Measurements from ENCODE around the gene FAM120A.

The FAM120A gene

DNA sequence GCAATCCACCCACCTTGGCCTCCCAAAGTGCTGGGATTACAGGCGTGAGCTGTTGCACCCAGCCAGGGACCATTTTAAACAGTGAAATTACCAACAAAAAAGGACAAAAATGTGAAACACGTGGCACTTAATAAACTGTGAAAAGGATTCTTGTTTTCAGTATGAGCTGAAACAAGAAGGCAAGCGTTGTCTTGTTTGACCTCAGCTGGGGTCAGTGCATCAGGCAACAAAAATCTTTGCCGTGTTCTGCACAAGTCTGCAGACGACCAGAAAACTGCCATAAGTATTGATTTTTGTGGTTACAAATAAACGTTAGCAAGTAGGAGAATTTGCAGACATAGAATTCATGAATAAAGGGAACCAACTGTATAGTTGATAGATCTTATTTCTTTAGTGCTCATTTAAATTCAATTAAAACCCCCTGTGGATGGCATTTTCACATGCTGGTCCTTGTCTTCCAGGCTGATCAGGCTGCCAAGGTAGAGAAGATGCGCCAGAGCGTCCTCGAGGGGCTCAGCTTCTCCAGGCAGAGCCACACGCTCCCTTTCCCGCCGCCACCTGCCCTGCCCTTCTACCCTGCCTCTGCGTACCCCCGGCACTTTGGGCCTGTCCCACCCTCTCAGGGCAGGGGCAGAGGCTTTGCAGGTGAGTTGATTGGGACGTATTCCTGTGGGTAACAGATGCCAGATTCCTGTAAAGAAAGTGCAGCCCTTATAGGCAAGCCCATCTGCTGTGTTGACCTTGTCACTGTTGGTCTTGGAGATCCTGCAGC, 106.1 kb downstream of the FAM120A start:
- DNase-seq (ENCODE audit: low read depth), result no peak

DNA sequence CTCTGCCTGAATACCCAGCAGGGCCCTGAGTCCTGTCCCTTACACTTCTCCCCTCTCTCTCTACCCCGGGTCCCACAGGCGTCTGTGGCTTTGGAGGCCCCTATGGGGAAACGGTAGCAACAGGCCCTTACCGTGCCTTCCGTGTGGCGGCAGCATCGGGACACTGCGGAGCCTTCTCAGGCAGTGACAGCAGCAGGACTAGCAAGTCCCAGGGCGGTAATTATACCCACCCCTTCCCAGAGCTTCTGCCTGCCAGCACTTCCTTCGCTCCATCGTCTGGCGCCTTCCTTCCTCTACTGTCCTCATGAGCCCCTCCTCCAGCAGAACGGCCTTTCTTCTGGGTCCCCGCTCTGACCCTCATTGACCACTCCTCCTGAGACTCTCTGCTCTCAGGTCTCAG, 107.0 kb downstream of the FAM120A start:
- no peak for DNase-seq (ENCODE audit: low read depth)

DNA sequence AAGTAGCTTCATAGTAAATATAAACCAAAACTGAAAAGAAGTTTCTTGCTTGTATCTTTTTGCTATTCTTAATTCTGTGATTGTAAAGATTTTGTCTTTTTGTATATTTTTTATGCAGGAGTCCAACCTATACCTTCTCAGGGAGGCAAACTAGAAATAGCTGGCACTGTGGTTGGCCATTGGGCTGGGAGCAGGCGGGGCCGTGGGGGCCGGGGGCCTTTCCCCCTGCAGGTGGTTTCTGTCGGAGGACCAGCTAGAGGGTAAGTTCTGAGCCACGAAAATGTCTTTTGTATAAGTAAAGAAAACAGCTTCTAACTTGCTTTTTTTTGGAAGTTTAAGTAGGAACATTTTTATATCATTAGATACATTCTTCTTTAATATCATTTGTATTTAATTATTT, 109.5 kb downstream of the FAM120A start:
- no peak for DNase-seq (ENCODE audit: low read depth)

DNA sequence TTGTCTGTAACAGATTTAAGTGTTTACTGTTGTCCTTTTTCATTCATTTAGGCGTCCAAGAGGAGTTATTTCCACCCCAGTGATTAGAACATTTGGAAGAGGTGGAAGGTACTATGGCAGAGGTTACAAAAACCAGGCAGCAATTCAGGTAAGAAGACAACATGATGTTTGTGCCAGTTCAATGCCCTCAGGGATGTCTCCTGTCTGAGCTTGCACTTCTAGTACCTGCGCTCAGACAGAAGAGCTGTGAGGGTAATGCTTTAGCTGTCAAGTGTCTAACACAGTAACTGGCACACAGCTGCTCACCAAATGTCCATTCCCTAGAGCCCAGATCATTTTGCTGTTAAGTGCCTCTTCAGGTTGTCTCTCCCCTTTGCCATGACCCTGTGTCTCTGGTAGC, 110.7 kb downstream of the FAM120A start:
- no peak for DNase-seq (ENCODE audit: low read depth)

DNA sequence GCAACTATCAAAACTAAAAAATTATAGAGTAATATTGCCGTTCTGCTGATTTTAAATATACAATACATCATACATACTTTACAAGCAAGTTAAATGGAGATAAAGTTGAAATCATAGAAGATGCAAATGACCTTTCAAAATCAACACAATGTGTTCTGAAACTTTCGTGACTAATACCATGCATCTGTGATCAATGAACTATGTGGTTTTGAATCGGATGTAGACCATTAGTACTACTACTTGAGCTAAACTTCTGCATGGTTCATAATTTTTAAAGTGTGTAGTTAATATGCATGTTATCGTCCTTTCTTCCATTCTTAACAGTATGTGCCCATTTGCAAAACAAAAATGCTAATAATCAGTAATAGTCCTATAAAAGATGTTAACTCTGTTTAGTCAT, 113.6 kb downstream of the FAM120A start:
- DNase-seq (ENCODE audit: low read depth), result no peak

DNA sequence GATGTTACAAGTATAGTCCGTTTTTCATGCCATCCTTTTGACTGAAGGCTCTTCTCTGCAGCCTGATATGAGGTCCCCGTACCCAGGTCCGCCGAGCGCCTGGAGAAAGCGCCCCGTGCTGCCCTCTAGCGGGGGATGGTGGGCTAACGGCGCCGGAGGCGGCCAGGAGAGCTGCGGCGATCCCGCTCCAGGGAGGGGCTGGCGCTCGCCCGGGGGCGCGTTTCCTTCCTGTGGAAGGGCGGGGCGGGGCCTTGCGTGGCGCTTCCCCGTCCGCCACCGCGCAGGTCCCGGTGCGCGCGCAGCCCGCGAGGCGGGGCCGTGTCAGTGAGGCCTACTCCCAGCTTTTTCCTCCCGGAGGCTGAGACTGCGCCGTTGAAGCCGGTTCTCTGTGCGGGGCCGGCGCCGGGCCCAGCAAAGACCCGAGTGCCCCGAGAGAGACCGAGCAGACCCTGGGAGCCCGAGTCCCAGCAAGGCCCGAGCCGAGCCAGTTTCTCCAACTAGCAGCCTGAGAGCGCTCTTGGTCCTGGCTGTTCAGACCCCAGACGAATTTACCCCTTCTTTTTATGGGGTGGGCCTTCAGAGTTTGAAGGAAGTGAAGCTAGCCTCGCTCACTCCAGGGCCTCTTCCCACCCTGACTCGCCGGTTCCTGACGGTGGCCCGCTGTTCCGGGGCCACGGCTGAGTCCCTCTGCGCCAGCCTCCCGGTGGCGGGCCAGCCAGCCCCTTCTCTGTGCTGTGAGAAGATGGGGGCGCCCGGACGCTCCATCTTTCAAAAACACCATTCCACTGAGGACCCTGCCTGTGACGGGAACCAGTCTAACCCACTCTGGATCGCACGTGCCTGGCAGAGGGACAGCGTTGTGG, 115.2 kb downstream of the FAM120A start:
- peak; percentile 99 for DNase-seq (ENCODE audit: low read depth)

DNA sequence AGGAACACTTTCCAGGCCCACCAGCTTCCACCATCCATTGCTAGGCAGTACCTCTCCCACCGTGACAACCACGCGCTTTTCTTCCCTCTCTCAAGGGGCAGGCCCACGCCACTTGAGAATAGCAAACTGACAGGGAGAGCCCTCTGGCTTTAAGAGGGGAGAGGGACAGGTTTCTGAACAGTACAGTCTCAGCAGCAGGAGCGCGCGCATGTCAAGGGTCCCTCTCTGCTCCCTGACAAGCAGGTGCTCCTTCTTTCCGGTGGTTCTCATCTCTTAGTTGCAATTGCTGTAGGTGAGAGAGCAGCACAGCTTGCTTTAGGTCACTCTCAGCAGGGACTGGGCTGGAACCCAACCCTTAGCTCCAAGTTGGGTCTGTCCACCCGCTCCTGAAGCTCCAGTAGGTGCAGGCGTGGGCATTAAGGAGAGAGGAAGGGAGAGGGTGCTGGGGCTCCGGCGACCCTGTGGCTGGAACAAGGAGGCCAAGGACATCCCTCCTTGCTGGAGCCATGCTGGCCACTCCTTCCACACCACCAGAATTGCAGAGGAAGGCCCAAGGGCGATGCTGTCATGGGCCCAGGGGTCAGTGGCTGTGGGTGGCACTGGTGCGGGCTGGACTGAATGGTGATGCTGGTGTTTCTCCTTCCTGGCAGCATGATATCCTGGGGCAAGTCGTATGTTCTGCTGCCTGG, 115.9 kb downstream of the FAM120A start:
- DNase-seq (ENCODE audit: low read depth), result no peak

DNA sequence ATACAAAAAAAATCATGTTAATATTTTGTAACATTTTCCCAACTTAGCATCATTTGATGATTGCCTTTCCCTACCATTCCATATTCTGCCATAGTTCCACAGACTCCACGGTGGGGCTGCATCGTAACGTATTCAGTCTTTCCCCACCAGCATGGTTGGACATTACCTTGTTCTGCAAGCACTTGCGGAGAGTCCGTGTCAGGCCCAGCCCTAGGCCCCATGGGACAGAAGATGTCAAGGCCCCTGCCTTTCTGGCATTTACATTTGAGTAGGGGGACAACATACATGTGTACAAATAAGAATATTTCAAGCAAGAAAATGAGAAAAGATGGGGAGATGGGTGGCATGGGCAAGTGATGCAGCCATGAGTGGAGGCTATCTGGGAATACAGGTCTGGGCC, 116.7 kb downstream of the FAM120A start:
- DNase-seq (ENCODE audit: low read depth), result no peak

DNA sequence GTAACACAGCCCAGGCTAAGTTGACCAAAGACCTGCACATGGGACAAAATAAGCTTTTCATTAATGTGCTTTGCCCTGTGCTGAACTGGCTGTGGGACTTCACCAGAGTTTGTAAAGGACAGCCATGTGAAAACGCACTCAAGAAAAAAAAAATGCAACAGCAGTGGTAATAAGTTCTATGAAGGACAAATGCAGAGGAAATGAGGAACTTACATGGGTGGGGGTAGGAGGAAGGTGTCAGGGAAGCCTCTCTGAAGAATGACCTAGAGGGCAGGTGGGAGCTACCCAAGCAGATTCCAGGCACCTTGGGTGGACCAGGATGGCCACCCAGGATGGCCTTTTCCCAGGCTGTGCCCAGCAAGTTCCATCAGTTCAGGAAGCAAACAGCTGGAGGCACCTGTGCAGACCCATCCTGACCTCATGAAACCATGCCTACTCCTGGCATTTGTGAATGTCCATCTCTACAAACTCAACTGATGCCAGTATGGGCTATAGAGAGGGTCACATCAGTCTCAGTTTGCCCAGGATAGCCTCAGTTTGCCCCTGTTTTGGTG, 118.2 kb downstream of the FAM120A start:
- DNase-seq (ENCODE audit: low read depth), result no peak

DNA sequence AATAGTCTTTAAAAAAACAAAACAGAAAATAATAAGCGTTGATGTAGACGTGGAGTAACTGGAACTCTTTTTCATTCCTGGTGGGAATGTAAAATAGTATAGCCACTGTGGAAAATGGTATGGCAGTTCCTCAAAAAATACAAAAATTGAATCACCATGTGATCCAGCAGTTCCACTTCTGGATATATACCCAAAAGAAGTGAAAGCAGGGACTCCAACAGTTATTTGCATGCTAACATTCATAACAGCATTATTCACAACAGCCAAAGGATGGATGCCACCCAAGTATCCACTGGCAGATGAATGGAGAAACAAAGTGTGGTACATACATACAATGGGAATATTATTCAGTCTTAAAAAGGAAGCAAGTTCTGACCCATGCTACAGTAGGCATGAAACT, 120.7 kb downstream of the FAM120A start:
- no peak for DNase-seq (ENCODE audit: low read depth)

DNA sequence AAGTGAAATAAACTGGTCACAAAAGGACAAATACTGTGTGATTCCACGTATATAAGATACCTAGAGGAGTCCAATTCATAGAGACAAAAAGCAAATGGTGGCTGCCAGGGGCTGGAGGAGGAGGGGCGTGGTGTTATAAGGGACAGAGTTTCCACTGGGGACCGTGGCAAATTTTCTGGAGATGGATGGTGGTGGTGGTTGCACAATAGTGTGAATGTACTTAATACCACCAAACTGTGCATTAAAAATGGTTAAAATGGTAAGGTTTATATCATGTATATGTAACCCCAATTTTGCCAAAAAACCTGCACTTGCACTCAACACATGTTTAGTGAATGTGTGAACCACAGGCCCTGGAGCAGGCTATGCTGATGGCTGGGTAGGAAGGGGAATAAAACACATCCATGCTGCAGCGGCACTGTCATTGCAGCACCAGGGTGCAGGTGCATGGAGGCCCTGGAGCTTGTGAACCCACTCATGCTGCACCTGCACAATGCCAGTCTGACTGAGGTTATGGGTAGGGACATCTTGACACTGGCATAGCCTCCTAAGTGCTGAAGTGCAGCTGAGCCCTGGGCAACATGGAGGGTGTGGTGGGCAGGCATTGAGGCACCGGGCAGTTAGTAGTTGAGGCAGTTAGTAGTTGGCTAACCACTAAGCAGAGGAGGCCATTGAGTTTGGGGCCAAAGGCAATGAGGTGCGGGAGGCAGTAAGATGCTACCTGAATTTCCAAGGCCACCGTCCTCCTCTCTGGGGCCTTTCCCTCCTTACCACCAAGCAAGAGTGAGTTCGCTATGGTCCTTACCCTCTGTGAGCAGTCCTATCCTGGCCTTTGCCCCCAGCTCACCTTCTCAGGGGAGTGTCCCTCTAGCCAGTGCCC, 121.4 kb downstream of the FAM120A start:
- DNase-seq (ENCODE audit: low read depth), result no peak

DNA sequence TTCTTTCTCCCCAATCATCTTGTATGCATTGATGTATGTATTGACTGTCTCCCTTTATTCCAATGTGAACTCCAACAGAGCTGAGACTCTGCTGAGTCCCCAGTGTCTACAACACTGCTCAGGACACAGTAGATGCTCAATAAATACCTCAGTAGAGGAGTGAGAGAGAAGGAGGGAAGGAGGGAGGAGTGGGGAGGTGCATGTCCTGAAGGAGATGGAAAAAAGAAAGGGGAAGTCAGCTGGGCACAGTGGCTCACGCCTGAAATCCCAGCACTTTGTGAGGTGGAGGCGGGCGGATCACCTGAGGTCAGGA, 122.0 kb downstream of the FAM120A start:
- DNase-seq (ENCODE audit: low read depth), result no peak

DNA sequence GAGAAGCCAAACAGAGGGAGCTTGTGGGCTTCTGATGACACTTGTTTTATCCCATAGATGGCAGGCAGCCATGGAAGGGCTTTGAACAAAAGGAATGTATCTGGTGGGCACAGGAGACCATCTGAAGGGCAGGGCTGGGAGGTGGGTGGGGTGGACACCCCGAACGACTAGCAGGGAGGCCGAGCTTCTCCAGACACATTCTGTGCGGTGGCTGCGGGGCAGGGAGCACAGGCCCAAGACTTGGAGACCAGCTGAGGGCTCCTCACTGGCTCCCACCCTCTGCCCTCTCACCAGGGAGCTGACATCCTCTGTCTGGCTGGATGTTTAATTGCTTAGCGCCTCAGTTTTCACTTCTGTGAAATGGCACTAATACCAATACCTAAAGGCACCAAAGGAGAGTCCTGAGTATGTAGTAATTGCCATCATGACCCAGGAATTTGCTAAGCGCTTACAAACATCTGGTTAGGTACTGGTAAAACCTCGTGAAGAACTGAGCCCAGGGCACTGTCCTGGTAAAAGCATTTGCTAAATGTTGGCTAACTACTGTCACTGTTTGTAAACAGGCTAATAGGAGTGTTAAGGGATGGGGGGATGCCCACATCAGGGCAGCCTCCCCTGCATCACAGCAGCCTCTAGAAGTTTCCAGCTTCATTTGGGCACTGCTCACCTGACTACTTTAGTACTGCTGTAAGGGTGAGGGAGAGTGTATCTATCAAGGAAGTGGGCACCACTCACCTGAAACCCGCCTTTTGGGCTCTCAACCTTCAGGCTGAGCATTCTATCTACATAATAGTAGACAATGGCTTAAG, 122.8 kb downstream of the FAM120A start:
- no peak for DNase-seq (ENCODE audit: low read depth)

DNA sequence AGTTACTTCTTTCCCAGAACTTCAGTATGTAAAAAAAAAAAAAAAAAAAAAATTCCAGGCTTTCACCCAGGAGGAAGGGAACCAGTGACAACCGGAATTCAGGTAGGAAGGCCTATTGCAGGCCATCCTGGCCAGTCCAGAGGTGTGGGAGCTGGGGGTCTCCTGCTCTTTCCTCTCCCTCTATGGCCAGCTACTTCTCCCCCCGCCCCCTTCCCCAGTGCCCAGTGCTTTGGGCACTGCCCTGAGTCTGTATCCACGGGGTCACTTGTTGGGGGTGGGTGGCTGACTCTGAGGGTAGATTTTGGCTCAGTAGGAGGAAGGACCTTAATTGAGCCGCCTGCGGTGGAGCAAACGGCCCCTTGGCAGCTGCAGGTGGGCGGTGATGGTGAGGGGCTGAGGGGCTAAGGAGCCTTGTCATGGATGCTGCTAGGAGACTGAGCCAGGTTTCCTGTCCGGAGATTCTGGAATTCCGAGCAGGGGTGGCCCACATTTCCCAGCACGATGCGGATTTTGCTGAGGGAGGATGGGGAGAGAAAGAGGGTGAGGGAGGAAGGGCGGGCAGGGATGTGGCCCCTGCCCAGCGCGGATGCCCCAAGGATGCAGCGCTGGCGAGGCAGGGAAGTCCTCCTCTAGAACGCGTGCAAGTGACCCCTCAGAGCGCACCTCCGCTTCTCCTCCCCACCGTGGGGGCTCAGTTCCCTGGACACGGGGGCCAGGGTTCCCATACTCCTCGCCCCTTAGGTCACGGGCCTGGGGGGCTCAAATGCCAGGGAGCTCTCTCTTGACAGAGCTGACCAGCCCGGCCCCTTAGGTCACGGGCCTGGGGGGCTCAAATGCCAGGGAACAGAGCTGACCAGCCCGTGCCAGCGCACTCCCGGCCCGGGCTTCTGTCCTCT, 123.7 kb downstream of the FAM120A start:
- no peak for DNase-seq (ENCODE audit: low read depth)

DNA sequence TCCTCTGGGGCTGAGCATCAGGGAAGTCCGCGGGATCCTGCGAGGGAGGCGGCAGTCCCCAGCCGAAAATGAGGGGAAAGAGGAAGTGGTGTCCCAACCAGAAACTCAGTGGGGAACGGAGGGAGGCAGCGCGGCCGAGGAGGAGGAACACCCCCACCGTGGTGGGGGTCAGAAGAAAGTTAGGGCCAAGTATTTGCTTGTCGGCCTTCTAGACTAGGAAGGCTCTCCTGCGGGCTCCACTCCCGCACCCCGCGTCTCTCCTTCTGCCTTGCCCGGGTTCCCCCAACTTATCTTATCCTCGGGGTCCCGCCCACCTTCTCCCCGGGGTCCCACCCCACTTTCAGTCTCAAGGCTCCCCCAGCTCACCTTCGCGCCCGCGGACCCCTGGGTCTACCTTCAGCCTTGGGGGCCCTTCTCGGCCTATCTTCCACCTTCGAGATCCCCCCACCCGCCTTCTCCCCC, 124.3 kb downstream of the FAM120A start:
- DNase-seq (ENCODE audit: low read depth), result peak; percentile 47

DNA sequence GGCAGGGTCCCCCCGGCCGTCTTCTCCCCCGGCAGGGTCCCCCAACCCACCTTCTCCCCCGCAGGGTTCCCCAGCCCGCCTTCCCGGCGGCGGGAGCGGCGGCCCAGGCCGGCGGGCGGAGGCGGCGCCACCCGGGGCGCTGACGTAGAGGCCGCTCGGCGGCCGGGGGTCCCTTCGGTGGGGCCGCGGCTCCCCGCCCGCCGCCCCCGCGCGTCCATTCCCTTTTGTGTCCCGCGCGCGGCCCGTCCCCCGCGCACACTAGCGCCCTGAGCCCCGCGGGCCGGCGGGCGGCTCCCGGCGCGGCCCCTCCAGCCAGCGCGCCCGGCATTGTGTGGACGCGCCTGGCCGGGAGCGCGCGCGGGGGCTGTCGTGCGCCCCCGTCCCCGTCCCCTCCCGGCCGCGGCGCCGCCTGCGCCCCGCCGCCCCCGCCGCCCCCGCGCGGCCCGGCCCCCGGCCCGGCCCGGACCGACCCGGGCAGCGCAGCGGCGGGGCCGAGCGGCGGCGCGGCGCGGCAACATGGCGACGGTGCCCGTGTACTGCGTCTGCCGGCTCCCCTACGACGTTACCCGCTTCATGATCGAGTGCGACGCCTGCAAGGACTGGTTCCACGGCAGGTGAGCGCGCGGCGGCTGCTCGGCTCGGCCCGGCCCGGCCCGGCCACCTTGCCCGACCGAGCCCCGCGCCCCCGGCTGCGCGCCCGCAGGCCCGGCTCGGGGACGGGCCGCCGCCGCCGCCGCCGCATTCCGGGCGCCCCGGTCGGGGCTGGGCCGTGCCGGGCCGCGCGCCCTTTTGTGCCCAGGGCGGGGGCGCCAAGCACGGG, 125.0 kb downstream of the FAM120A start, which contains the start of gene PHF2:
Gene PHF2, plus strand, starts transcription at position 327 of the 820 bp plus-strand sequence. Its CDS starts 190 bp downstream, at position 517.
- no peak for DNase-seq (ENCODE audit: low read depth)

DNA sequence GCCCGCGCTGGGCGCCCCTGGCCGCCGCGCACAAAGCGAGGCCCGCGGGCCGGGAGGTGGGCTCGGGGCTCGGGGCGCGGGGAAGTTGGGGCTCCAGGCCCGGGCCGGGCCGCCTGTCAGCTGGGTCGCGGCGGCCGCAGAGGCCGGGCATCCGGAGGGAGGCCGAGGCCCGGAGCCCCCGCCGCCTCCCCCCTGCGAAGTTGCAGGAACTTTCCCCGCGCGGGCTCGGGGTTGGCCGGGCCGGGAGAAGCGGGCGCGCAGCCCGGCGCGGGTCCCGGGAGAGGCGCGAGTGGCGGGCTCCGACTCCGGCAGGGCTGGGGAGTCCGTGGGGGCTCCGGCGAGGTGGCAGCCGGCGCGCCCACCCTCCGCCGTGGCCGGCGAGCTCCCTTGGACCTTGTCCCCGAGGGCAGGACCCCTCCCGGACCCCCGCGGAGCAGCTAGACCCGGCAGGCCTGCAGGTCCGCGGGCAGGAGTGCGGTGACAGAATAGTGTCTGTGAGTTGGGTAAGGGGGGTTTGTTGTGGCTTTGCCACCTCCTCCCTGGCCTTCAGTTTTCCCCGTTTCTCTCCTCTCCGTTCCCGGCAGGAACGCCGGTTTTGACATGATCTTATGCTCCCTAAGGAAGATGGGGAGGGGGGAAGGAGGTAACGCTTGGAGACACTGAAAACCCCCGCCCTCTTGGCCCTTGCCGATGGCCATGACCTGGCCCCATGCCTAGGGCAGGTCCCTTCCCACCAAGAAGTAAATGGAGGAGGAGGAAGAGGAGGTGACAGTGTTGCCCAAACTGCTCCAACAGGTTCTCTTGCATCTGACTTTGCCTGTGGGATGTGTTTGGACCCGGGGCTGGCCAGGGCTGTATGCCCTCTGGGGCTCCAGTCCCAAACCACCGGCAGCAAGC, 125.8 kb downstream of the FAM120A start:
- no peak for DNase-seq (ENCODE audit: low read depth)
